AG10803 (cell line): ENCODE data around the gene PDIK1L.

Source experiments
- DNase-seq: peaks from one replicate; pipeline ENCODE4 v3.0.0; 2010; ENCODE audit warnings: low read depth
- H3K4me3 ChIP-seq: 2 replicates; pipeline ENCODE4 v1.5.1; 2011; ENCODE audit warnings: mild to moderate bottlenecking, low read length, control low read depth
- CTCF ChIP-seq: conservative IDR thresholded peaks from 2 replicates; pipeline ENCODE4 v1.5.1; 2011; ENCODE audit warnings: mild to moderate bottlenecking, low read length, control low read depth, inconsistent platforms

Gene PDIK1L

DNA sequence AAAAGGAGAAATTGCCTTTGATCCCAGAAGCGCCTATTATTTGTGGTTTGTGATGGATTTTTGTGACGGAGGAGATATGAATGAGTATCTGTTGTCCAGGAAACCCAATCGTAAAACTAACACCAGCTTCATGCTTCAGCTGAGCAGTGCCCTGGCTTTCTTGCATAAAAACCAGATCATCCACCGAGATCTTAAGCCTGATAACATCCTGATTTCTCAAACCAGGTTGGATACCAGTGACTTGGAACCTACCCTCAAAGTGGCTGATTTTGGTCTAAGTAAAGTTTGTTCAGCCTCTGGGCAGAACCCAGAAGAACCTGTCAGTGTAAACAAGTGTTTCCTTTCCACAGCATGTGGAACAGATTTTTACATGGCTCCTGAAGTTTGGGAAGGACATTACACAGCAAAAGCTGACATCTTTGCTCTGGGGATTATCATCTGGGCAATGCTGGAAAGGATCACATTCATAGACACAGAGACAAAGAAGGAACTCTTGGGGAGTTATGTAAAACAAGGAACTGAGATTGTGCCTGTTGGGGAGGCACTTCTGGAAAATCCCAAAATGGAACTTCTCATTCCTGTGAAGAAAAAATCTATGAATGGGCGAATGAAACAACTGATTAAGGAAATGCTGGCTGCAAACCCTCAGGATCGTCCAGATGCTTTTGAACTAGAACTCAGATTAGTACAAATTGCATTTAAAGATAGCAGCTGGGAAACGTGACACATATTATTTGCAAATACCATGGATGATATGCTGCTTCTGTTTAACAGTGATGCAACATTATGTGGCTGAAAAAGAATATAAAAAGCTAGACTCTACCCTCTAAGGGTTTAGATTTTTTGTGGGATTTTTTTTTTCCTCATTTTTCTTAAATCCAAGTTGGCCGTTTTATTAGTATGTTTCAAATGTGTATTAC is 10.5 kb downstream of the PDIK1L start:
- TF ChIP-seq CTCF, result no peak
- H3K4me3 ChIP-seq, result no peak overlapping the region
- peak; percentile 43 for DNase-seq

DNA sequence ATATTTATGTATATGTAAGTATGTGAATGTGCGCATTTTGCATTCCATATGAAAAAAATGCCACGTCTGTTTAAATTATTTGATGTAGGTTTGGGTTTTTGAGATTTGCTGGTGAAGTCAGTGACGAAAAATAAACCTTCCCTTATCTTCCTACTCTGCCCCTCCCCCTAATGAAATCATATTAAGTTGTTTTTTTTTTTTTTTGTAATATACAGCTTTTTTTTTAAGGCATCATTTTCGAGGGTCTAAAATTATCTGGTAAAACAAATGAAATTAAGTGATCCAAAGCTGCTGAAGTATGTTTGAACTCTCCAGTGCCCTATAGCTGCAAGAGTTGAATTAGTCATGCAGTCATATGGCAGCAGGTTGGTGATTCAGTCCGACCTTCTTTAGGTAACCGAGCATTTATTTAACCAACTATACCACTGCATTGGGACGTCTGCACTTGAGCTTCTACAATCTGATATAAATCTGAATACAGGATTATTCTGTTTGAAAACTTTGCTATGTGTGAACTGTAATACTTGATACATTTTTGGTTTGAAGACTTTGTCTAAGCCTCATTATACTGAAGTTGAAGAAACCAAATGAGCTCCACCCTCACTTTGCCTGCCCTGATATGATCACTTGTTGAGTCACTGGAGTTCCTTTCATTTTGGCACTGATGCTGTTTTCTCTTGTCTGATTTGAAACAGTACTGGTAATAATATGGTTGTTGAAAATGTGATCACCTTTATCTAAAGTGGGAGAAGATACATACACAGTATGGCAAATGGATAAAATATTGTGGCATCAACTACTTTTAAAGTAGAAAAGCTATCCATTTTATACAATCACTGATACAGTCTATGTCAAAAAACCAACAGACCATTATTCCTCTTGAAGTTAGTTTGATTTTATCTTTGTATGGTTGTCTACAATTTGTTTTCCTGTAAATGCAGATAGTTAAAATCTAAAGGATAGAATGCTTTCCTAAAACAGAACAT is 11.7 kb downstream of the PDIK1L start:
- no peak overlapping the region for H3K4me3 ChIP-seq
- DNase-seq, result peak; percentile 34
- no peak for TF ChIP-seq CTCF

DNA sequence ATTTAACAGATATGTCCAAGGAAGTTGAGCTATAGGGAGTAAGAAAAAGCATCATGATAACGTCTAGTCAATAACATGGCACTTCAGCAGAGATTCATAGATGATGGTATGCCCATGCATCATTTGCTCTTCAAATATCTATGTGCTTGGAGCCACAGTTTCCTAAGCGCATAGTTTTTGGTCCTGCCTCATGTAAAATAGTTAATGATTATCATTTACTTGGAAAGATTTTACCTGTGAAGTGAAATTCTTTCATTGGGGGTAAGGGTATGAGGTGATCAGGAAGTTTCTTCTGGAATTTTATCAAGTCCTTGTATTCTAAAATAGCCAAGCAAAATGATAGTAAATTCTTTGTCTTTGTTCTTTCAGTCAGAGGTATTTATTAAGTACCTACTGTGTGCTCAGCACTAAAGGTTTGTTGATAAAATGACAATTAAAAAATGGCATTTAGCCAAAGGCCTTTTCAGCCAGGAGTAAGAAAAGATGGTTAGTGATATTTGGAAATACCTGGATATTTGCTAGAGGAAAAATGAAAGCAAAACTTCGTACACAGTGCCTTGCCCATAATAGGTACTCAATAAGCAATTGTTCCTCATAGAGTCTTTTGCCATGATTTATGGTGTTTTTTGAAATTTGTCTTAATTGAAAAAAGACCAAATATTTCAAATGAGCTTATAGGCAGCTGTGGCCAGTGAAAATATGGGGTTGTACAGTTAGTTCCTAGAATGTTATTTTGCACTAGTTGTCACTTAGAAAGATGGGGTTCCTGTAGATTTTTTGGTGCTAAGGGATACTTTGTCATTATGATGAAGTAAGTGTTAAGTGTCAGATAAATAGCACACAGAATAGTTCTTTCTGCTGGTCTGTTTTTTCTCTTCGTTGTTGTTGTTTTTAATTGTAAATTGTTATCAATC is 13.1 kb downstream of the PDIK1L start:
- no peak overlapping the region for H3K4me3 ChIP-seq
- no peak for DNase-seq
- no peak for TF ChIP-seq CTCF

DNA sequence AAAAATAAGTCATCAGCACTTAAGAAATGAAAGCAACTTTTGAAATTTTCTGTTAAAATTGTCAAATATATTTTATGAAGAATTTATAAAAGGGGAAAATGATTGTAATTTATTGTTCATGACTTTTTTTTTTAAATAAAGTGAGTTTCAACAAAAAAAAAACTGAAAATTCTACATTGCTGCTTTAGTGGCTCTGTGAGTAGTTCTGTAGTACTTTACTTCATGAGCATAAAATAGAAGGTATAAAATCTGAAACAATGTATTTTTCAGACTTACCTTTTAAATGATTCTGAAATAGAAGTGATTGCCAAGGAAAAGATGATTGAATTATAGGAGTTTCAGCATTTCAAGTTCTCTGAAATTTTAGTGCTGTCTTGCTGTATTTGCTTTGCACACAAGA is 13.8 kb downstream of the PDIK1L start:
- TF ChIP-seq CTCF, result no peak
- no peak overlapping the region for H3K4me3 ChIP-seq
- DNase-seq, result no peak

- H3K4me3 ChIP-seq, result no peak overlapping the region
- DNase-seq, result no peak
- no peak for TF ChIP-seq CTCF
These were observed 14.3 kb downstream of the PDIK1L start for GRCh38 chr1:26125946-26126320.

DNA sequence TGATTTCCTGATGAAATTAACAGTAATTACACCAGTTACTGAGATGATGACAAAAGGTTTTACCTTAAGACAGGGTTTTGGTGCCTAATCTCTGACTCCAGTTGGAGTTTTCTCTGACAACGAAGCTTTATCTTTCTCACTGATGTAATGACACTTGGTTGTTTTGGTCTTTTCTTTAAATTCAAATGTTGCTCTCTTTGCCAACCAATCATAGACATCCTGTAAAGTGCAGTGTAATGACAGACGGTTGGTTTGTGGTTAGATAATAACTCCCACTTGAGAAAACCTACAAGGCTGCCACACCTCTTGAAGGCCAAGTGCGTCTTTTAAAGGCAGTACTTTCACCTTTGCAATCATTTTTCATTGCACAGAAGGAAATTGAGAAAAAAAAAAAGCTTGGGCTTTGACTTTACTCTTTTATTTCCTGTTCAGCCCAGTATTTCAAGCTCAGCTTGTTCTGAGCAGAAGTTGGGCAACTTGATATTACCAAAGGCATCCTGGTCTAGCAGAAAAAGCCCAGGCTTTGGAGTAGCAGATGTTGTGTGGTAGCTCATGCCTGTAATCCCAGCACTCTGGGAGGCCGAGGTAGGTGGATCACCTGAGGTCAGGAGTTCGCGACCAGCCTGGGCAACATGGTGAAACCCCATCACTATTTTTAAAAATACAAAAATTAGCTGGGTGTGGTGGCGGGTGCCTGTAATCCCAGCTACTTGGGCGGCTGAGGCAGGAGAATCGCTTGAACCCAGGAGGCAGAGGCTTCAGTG is 14.9 kb downstream of the PDIK1L start:
- no peak for TF ChIP-seq CTCF
- H3K4me3 ChIP-seq, result no peak overlapping the region
- DNase-seq, result no peak
